HG03045 (cell line): ENCODE results near the gene IGLL5.

ENCODE experiments used
- ATAC-seq: cut with Tn5 transposase; IDR thresholded peaks from one replicate; pipeline ENCODE4 v1.9.1; 2021; ENCODE audit warnings: mild to moderate bottlenecking, moderate library complexity; ENCODE audit not compliant: unreplicated experiment

Gene IGLL5

GRCh38 chr22:22935546-22936157 lies 48.0 kb downstream of the IGLL5 start:
- ATAC-seq, result peak; percentile 80

- no peak for ATAC-seq
These were observed 48.7 kb downstream of the IGLL5 start for GRCh38 chr22:22936180-22936914.

- ATAC-seq, result no peak
These were observed 49.5 kb downstream of the IGLL5 start for GRCh38 chr22:22936915-22937656.

GRCh38 chr22:22937894-22938480 lies 50.4 kb downstream of the IGLL5 start:
- no peak for ATAC-seq

- no peak for ATAC-seq
These were observed 51.3 kb downstream of the IGLL5 start for GRCh38 chr22:22938672-22939587.

- ATAC-seq, result no peak
These were observed 52.2 kb downstream of the IGLL5 start for GRCh38 chr22:22939588-22940368.

- no peak for ATAC-seq
These were observed 53.5 kb downstream of the IGLL5 start for GRCh38 chr22:22940961-22941605.

- no peak for ATAC-seq
These were observed 54.4 kb downstream of the IGLL5 start for GRCh38 chr22:22941831-22942510.

- no peak for ATAC-seq
These were observed 55.1 kb downstream of the IGLL5 start for GRCh38 chr22:22942511-22943329.

GRCh38 chr22:22943521-22944267 lies 56.1 kb downstream of the IGLL5 start:
- ATAC-seq, result no peak

GRCh38 chr22:22944268-22944985 lies 56.8 kb downstream of the IGLL5 start:
- ATAC-seq, result no peak

- no peak for ATAC-seq
These were observed 57.6 kb downstream of the IGLL5 start for GRCh38 chr22:22945195-22945594.
